Measurements from ENCODE around the gene TBC1D22A. TPM values are rescaled to one million over a fixed set of nuclear protein-coding genes. Genes with fewer than 3 reads are reported as not detected.

TBC1D22A gene
- total RNA-seq, 8 experiments from 2014 or later, result 6.6 to 31.4 (median 12.3) TPM

DNA sequence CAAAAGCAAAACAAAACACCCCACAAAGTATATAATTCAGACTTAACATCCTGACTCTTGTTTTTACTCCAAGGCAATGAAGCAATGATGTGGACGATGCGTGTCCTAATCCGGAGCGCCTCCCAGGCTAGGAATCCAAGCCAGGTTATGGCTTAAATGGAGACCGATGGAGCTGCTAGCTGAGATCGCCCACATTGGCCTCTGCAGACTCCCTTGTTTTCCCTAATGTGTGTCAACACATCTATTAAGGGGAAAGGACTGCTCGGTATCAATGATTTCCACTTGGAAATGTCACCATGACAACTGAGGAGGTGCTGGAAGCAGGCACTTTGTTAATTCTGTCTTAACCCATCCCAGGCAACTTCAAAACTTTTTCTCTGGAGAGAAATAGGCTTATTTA lies 311.7 kb downstream of the TBC1D22A start:
- H3K4me3 ChIP-seq, result no peak overlapping the region
- in situ Hi-C loops (cut with MboI; ENCODE audit: low pct_unique_long_range_greater_than_20kb in 2 of 9, low sequenced_read_pairs in 9 of 9, unreplicated experiment in 9 of 9), result no loop called here
- WGBS, 10 experiments, result 57 to 100% (median 78%) methylated on average over 1 to 5 of the region's 7 CpGs; no CpG with 5 or more reads in 3 of the 10 experiments
- no peak overlapping the region for H3K27ac ChIP-seq
- ATAC-seq (replicated peaks in 6 of 8), result peak in 1 of 8 experiments; percentile 40
- H3K4me1 ChIP-seq (replicated peaks in 1 of 2), result peaks cover 26 to 34% of the 10 kb centered on the region in 2 donors

DNA sequence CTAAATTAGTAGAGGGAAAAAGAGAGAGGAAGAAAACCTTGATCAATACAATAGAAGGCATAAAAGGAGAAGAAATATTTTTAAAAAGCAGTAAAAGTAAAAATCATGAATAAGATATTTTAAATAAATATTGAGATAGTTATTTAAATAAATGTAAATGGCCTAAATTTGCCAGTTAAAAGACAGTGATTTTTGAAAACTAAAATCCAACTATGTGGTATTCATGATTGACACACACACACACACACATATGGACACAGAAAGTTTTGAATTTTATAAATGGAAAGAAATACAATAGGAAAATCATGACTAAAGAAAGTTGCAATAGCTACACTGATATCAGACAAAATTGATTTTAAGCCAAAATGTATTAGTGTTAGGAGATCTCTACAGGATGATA lies 313.1 kb downstream of the TBC1D22A start:
- Histone ChIP-seq H3K4me3 (no peak overlapping the region), H3K27ac (no peak overlapping the region), H3K4me1 (replicated peaks in 1 of 2) (peaks cover 26 to 34% of the 10 kb centered on the region in 2 donors)
- in situ Hi-C loops (cut with MboI; ENCODE audit: low pct_unique_long_range_greater_than_20kb in 2 of 9, low sequenced_read_pairs in 9 of 9, unreplicated experiment in 9 of 9), result no loop called here
- no peak for ATAC-seq (replicated peaks in 6 of 8)

DNA sequence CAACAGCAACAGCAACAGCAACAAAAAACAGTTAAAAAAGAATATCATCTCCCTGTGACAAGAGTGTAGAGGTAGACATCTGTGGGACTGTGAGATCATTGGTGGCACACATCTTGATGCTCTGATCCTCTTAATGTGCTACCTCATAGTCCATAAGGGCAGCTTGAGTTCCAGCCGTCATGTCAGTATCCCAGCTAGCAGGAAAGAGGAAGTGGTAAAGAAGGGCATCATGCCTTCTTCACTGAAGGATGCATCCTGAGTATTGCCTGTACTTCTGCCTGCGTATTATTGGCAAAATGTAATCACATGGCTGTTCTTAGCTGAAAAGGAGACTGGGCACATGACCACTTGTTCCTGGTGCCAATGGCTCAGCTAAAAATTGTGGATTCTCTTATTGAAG lies 314.3 kb downstream of the TBC1D22A start:
- H3K4me3 ChIP-seq, result no peak overlapping the region
- H3K27ac ChIP-seq, result no peak overlapping the region
- no peak for ATAC-seq (replicated peaks in 6 of 8)
- 100% methylated on average over 1 to 2 of the region's 2 CpGs; no CpG with 5 or more reads in 4 of the 10 experiments for WGBS, 10 experiments
- peaks cover 18 to 27% of the 10 kb centered on the region in 2 donors for H3K4me1 ChIP-seq (replicated peaks in 1 of 2)
- in situ Hi-C loops (cut with MboI; ENCODE audit: low pct_unique_long_range_greater_than_20kb in 2 of 9, low sequenced_read_pairs in 9 of 9, unreplicated experiment in 9 of 9), result no loop called here

DNA sequence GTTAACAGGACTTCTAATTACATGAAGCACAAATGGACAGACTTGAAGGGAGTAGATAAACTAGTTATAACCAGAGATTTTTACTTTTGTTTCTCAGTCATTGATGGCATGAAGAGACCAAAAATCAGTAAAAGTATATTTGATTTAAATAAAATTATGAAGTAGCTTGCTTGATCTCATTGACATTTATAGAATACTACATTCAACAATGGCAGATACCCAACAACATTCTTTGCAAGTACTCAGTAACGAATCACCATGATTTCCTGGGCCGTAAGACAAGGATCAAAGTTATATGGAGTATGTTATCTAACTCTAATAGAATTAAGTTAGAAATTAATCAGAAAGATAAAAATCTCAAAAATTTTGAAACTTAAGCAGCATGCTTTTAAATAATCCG lies 317.6 kb downstream of the TBC1D22A start:
- no peak overlapping the region for H3K27ac ChIP-seq
- H3K4me3 ChIP-seq, result no peak overlapping the region
- H3K4me1 ChIP-seq (replicated peaks in 1 of 2), result no peaks in the 10 kb centered on the region
- 43 to 100% (median 65%) methylated on average over 2 to 3 of the region's 3 CpGs for WGBS, 10 experiments
- no peak for ATAC-seq (replicated peaks in 6 of 8)
- in situ Hi-C loops (cut with MboI; ENCODE audit: low pct_unique_long_range_greater_than_20kb in 2 of 9, low sequenced_read_pairs in 9 of 9, unreplicated experiment in 9 of 9), result no loop called here

DNA sequence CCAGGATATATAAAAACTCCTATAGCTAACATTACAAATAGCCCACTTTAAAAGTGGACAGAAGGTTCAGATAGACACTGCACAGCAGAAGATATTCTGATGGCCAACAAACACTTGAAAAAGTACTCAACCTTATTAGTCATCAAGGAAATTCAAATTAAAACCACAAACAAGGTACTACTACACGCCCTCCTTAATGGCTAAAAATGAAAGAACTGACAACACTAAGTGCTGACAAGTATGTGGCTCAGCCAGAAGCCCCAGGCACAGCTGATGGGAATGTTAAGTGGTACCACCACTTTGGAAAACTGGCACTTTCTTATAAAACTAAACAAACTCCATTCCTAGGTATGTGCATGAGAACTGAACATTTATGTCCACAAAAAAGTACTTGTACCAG lies 320.1 kb downstream of the TBC1D22A start:
- Histone ChIP-seq H3K27ac (no peak overlapping the region), H3K4me3 (no peak overlapping the region), H3K4me1 (replicated peaks in 1 of 2) (no peaks in the 10 kb centered on the region)
- 78 to 100% (median 100%) methylated on average over 1 of the region's 1 CpG; no CpG with 5 or more reads in 4 of the 10 experiments for WGBS, 10 experiments
- ATAC-seq (replicated peaks in 6 of 8), result no peak
- in situ Hi-C loops (cut with MboI; ENCODE audit: low pct_unique_long_range_greater_than_20kb in 2 of 9, low sequenced_read_pairs in 9 of 9, unreplicated experiment in 9 of 9), result no loop called here

DNA sequence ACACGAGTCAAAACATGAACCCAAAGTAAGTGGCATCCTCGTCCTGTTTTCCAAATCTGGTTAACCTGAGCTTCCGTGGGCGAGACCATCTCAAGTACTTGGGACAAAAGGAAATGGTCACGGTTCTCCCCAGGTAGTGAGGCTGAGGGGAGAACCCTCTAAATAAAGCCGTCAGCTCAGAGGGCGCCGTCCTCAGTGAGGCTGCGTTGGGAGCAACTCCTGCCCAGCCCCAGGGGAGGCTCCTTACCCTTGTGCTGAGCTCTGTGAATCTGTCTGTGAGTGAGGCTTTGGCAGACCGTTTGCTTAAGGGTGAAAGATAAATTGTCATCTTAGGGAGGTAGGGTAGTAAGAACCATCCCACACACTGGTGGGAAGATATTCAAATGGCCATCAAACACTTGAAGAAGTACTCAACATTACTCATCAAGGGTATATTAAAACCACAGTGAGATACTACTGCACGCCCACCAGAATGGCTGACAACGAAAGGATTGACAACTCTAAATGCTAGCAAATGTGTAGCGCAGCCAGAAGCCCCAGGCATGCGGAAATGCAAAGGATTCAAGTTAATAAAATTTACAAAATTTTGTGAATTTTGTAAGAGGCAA lies 321.0 kb downstream of the TBC1D22A start:
- Histone ChIP-seq H3K4me1 (replicated peaks in 1 of 2) (peaks cover 2 to 3% of the 10 kb centered on the region in 2 donors), H3K4me3 (no peak overlapping the region), H3K27ac (no peak overlapping the region)
- in situ Hi-C loops (cut with MboI; ENCODE audit: low pct_unique_long_range_greater_than_20kb in 2 of 9, low sequenced_read_pairs in 9 of 9, unreplicated experiment in 9 of 9), result no loop called here
- 73 to 100% (median 94%) methylated on average over 2 to 10 of the region's 14 CpGs for WGBS, 10 experiments
- no peak for ATAC-seq (replicated peaks in 6 of 8)

DNA sequence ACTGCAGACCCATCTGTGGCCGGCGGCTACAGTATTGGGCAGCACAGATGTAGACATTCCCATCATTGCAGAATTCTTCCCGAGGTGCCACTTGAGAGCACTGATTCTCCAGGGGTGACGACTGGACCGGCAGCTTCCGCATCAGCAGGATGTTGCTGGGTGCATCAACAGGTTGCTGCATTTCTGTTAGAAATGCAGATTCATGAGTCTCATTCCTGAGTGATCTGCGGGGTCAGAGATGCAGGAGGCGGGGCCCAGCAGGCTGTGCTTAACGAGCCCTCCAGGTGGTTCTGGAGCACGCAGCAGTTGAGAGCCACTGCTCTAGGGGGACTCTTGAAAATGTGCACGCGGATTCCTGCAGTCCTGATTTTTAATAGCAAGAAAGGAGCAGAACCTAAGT lies 321.8 kb downstream of the TBC1D22A start:
- WGBS, 10 experiments, result 50 to 91% (median 72%) methylated on average over 2 to 11 of the region's 12 CpGs; no CpG with 5 or more reads in 3 of the 10 experiments
- ATAC-seq (replicated peaks in 6 of 8), result no peak
- Histone ChIP-seq H3K4me1 (replicated peaks in 1 of 2) (peaks cover 9 to 10% of the 10 kb centered on the region in 2 donors), H3K4me3 (no peak overlapping the region), H3K27ac (no peak overlapping the region)
- in situ Hi-C loops (cut with MboI; ENCODE audit: low pct_unique_long_range_greater_than_20kb in 2 of 9, low sequenced_read_pairs in 9 of 9, unreplicated experiment in 9 of 9), result no loop called here

DNA sequence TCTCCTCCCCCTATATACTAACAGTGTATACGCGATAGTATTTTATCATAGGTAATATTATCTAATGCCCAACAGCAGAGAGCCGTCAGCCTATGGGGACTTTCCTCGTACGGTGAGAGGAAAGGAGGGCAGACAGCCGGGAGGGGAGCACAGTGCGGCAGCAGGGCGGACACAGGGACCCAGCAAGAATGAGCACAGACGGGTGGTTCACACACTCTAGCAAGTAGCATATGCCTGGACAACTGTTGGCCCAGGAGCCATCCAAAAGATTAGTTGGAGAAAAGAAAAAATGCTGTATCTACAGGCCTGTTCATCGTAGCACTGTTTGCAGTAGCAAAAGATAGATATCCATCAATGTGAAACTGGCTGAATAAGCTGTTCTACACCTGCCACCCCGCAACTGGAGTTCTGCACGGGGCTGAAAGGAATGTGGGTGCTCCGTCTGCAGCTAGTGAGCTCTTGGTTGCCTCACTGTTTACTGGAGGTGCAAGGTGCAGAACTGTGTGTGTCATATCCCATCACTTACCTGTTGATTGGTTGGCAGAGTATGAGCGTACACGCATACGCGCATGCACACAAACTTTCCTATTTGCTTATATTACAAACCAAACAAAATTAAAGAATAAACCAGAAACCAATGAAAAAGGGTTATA lies 324.3 kb downstream of the TBC1D22A start:
- in situ Hi-C loops (cut with MboI; ENCODE audit: low pct_unique_long_range_greater_than_20kb in 2 of 9, low sequenced_read_pairs in 9 of 9, unreplicated experiment in 9 of 9), result no loop called here
- WGBS, 10 experiments, result 86 to 100% (median 97%) methylated on average over 3 to 15 of the region's 17 CpGs; no CpG with 5 or more reads in 1 of the 10 experiments
- ATAC-seq (replicated peaks in 6 of 8), result no peak

DNA sequence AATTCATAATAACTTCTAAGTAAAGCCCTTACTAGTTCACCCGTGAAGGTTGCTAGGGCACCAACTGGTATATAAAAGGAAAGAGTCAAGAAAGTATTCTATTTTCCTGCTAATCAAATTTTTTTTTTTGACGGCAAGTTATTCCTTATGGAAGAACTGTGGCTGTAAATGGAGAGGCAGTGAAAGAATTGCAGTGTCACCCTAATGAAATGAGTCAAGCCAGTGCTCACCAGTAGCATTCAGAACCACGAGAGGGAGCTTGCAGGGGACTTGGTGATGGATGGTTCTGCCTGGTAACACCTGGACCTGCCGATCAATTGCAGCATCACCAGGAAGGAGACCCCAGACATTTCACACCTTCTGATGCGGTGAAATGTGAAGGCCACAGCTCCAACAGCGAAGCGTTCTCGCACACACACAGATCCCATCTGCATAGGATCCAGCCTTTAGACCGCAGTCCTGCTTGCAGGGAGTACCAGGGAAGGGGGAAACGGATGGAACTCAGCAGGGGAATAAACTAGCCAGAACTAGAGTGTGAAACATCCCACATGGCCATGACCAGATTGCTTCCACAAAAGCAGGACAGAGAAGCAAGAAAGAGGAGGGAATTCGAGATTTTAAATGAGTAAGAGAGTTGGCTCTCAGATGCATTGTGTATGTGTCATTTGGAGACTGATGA lies 326.2 kb downstream of the TBC1D22A start:
- peak overlapping the region in 1 of 2 donors; percentile 7 for H3K27ac ChIP-seq
- peak in 5 of 8 experiments; percentile 29 to 59 (median 39) for ATAC-seq (replicated peaks in 6 of 8)
- in situ Hi-C loops (cut with MboI; ENCODE audit: low pct_unique_long_range_greater_than_20kb in 2 of 9, low sequenced_read_pairs in 9 of 9, unreplicated experiment in 9 of 9), result no loop called here
- 53 to 95% (median 71%) methylated on average over 2 to 9 of the region's 11 CpGs; no CpG with 5 or more reads in 2 of the 10 experiments for WGBS, 10 experiments
- no peak overlapping the region for H3K4me3 ChIP-seq
- peaks cover 9 to 43% of the 10 kb centered on the region in 2 donors for H3K4me1 ChIP-seq (replicated peaks in 1 of 2)

More for the DNA sequence above, 324.3 kb downstream of the TBC1D22A start:
- peaks cover 9 to 26% of the 10 kb centered on the region in 2 donors for H3K4me1 ChIP-seq (replicated peaks in 1 of 2)
- H3K4me3 ChIP-seq, result no peak overlapping the region
- H3K27ac ChIP-seq, result no peak overlapping the region

DNA sequence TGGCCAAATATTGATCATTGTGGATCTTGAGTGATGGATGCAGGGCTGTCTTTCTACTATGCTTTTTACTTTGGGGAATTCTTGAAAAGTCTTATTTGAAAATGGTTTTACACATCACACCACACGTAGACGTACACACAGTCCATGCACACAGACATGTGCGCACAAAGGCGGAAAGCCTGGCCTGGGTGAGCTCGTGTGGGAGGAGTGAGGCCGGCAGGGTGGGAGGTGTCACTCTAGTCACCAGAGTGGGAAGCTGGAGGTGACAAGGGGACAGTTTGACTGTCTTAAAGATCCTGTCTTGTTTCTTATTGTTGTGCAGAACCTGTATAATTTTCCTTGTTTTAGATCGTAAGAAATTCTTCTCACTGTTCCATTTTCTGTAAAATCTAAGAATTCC lies 326.9 kb downstream of the TBC1D22A start:
- H3K4me1 ChIP-seq (replicated peaks in 1 of 2), result peaks cover 9 to 43% of the 10 kb centered on the region in 2 donors
- in situ Hi-C loops (cut with MboI; ENCODE audit: low pct_unique_long_range_greater_than_20kb in 2 of 9, low sequenced_read_pairs in 9 of 9, unreplicated experiment in 9 of 9), result no loop called here
- H3K27ac ChIP-seq, result no peak overlapping the region
- 40 to 100% (median 88%) methylated on average over 1 to 6 of the region's 7 CpGs for WGBS, 10 experiments
- peak in 3 of 8 experiments; percentile 35 to 39 (median 39) for ATAC-seq (replicated peaks in 6 of 8)
- no peak overlapping the region for H3K4me3 ChIP-seq

DNA sequence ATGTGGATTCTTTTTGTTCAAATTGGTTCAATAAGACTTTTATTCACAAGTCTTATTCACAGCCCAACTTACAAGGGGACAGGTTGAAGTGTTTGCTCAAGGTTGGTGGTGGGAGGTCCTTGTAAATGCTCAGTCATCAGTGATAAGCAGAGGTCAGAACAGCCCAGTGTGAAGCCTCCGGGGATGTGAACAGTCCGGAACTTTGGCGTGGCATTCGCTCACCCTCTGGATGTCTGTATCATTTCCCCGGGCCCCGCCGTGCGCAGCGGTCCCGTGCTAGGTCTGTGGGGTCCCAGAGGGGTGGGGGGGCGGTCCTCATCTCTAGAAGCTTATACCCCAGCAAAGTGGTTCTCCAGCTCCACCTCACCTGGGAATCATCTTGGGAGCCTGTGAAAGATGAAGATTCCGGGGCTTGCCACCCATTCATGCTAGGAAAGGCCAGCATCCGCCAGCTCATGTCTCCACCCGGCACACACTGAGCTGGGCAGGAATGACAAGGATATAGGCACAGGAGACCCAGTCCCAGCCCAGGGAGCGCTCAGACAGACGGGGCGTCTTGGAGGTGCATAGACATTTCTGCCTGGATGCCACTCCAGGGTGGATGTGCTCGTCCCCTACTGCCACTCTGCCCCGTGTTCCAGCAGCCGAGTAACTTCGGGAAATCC lies 327.5 kb downstream of the TBC1D22A start:
- peaks cover 9 to 43% of the 10 kb centered on the region in 2 donors for H3K4me1 ChIP-seq (replicated peaks in 1 of 2)
- in situ Hi-C loops (cut with MboI; ENCODE audit: low pct_unique_long_range_greater_than_20kb in 2 of 9, low sequenced_read_pairs in 9 of 9, unreplicated experiment in 9 of 9), result no loop called here
- ATAC-seq (replicated peaks in 6 of 8), result peak in 5 of 8 experiments; percentile 20 to 41 (median 22)
- H3K4me3 ChIP-seq, result no peak overlapping the region
- no peak overlapping the region for H3K27ac ChIP-seq
- WGBS, 10 experiments, result 73 to 100% (median 94%) methylated on average over 1 to 5 of the region's 21 CpGs; no CpG with 5 or more reads in 3 of the 10 experiments

DNA sequence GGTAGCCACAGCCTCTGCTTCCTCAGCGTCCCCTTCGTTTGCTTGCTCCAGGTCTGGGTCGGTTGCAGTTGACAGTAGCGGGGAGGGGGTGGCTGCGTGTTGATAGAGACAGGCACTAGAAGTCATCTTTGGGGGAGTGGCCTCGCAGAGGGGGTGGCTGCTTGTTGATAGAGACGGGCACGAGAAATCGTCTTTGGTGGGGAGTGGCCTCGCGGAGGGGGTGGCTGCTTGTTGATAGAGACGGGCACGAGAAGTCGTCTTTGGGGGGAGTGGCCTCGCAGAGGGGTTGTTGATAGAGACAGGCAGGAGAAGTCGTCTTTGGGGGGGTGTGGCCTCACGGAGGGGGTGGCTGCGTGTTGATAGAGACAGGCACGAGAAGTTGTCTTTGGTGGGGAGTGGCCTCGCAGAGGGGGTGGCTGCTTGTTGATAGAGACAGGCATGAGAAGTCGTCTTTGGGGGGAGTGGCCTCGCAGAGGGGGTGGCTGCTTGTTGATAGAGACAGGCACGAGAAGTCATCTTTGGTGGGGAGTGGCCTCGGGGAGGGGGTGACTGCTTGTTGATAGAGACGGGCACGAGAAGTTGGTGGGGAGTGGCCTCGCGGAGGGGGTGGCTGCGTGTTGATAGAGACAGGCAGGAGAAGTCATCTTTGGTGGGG lies 328.3 kb downstream of the TBC1D22A start:
- in situ Hi-C loops (cut with MboI; ENCODE audit: low pct_unique_long_range_greater_than_20kb in 2 of 9, low sequenced_read_pairs in 9 of 9, unreplicated experiment in 9 of 9), result no loop called here
- H3K4me3 ChIP-seq, result no peak overlapping the region
- H3K4me1 ChIP-seq (replicated peaks in 1 of 2), result peaks cover 9 to 43% of the 10 kb centered on the region in 2 donors
- H3K27ac ChIP-seq, result no peak overlapping the region
- peak in 5 of 8 experiments; percentile 21 to 66 (median 48) for ATAC-seq (replicated peaks in 6 of 8)
- 0 to 20% (median 5%) methylated on average over 1 to 4 of the region's 29 CpGs; no CpG with 5 or more reads in 7 of the 10 experiments for WGBS, 10 experiments

All from motor neuron (in vitro differentiated cells).